K562 (cell line): ENCODE results near the gene TBC1D5. TPM values are rescaled to one million over a fixed set of nuclear protein-coding genes. Genes with fewer than 3 reads are reported as not detected.

Experiments used
- ATAC-seq: fragments of 200-7000 bp; cut with Tn5 transposase; 3 replicates; pipeline ENCODE4 v1.9.1; 2020; ENCODE audit warnings: moderate library complexity
- BruUV-seq: library from RNA; stranded (reverse); fragments of 400-500 nt; replicated peaks from 2 replicates; lab custom pipeline; 2021; lab: Mats Ljungman, UMichigan
- CTCF ChIA-PET: fragments of 300-600 bp; formaldehyde crosslinking; extraction: SDS; loops from one replicate; lab custom pipeline; 2021; ENCODE audit warnings: low intra/inter-chr PET ratio; lab: Yijun Ruan, JAX
- POLR2A ChIA-PET: fragments of 300-600, 350-650 bp; sonication (Branson Sonifier 250); formaldehyde crosslinking; extraction: SDS; loops from one replicate; lab custom pipeline; 2021; ENCODE audit warnings: antibody characterized with exemption, inconsistent platforms; lab: Yijun Ruan, JAX
- DNase-seq, 4 experiments: peaks; one replicate each; pipeline versions ENCODE4 v3.0.0 to v3.0.0-alpha.2; 2011 to 2018; ENCODE audit warnings: low spot score in 3 of 4, mixed read lengths in 3 of 4; ENCODE audit errors: extremely low read depth in 1 of 4
- FAIRE-seq: peaks from 2 replicates; lab custom pipeline; 2011; peaks lifted over from hg19 to GRCh38; lab: Jason Lieb, UNC
- H2AFZ ChIP-seq: 2 replicates; pipeline ENCODE4 v1.6.0; 2011; ENCODE audit warnings: low read depth, low read length, control low read depth, inconsistent platforms
- H3K27ac ChIP-seq: fragments of 200-600 bp; 3 replicates; pipeline ENCODE4 v1.8.0; 2011; ENCODE audit warnings: low read depth, mild to moderate bottlenecking, control low read depth, inconsistent platforms, low read length, moderate library complexity, mixed read lengths; ENCODE audit errors: extremely low read depth
- H3K27me3 ChIP-seq, 2 experiments: fragments of 300-600 bp in 1 of 2; 2 replicates in 1 of 2; 3 replicates in 1 of 2; pipeline versions ENCODE4 v1.6.0 to v1.8.0; 2011; ENCODE audit warnings: inconsistent platforms in 2 of 2, low read length in 2 of 2, mild to moderate bottlenecking in 1 of 2, mixed read lengths in 1 of 2, moderate library complexity in 1 of 2; ENCODE audit not compliant: control insufficient read depth in 2 of 2, insufficient read depth in 2 of 2
- H3K36me3 ChIP-seq: fragments of 300-600 bp; 3 replicates; pipeline ENCODE4 v1.8.0; 2011; ENCODE audit warnings: mild to moderate bottlenecking, low read length, inconsistent platforms; ENCODE audit not compliant: control insufficient read depth, insufficient read depth
- H3K4me1 ChIP-seq, 2 experiments: fragments of 200-600 bp in 1 of 2; replicated peaks in 1 of 2; 2 replicates in 1 of 2; 3 replicates in 1 of 2; pipeline versions ENCODE4 v1.5.1 to v1.8.0; 2011; ENCODE audit warnings: inconsistent platforms in 2 of 2, low read length in 2 of 2, mild to moderate bottlenecking in 1 of 2, mixed read lengths in 1 of 2, moderate library complexity in 1 of 2; ENCODE audit not compliant: control insufficient read depth in 2 of 2, insufficient read depth in 2 of 2
- H3K4me2 ChIP-seq: 2 replicates; pipeline ENCODE4 v1.6.1; 2011; ENCODE audit warnings: low read length, control low read depth, inconsistent platforms, mixed read lengths; ENCODE audit not compliant: insufficient read depth
- H3K4me3 ChIP-seq: fragments of 200-600 bp; sonication (generic), shearing (Covaris generic); 2 replicates; pipeline ENCODE4 v1.5.1; 2016; ENCODE audit warnings: control low read depth, inconsistent platforms
- H3K79me2 ChIP-seq: fragments of 200-600 bp; 3 replicates; pipeline ENCODE4 v1.8.0; 2011; ENCODE audit warnings: low read length, inconsistent platforms; ENCODE audit not compliant: control insufficient read depth, insufficient read depth
- H3K9ac ChIP-seq, 2 experiments: 2 replicates each; pipeline versions ENCODE4 v1.6.0 to v1.6.1; 2011; ENCODE audit warnings: low read depth in 2 of 2, low read length in 2 of 2, control low read depth in 1 of 2, inconsistent platforms in 1 of 2, mild to moderate bottlenecking in 1 of 2, mixed read lengths in 1 of 2; ENCODE audit not compliant: insufficient read depth in 1 of 2
- H3K9me1 ChIP-seq: one replicate; pipeline ENCODE4 v1.6.0; 2011; ENCODE audit warnings: inconsistent platforms, mild to moderate bottlenecking, low read length, moderate library complexity; ENCODE audit not compliant: control insufficient read depth, insufficient read depth
- H3K9me3 ChIP-seq: replicated peaks from 2 replicates; pipeline ENCODE4 v1.5.1; 2011; ENCODE audit warnings: low read depth, low read length, inconsistent platforms; ENCODE audit not compliant: control insufficient read depth, insufficient read depth
- H4K20me1 ChIP-seq: replicated peaks from 2 replicates; pipeline ENCODE4 v1.6.1; 2011; ENCODE audit warnings: low read length, inconsistent platforms, mixed read lengths; ENCODE audit not compliant: control insufficient read depth, insufficient read depth
- ELF4 ChIP-seq: fragments of 450-650 bp; formaldehyde crosslinking; IDR thresholded peaks from 2 replicates; pipeline ENCODE4 v1.4.0; 2022; ENCODE audit warnings: missing genetic modification characterization
- FOXM1 ChIP-seq, 2 experiments: fragments of 450-650 bp in 1 of 2; sonication (generic) in 1 of 2; formaldehyde crosslinking in 1 of 2; IDR thresholded peaks; 2 replicates each; pipeline versions ENCODE4 v1.6.1 to v1.9.0; 2017 to 2022; ENCODE audit warnings: low read depth in 2 of 2, mild to moderate bottlenecking in 2 of 2, missing genetic modification reagents in 1 of 2, moderate library complexity in 1 of 2
- HNRNPH1 ChIP-seq: fragments of 200-400 bp; formaldehyde crosslinking; optimal IDR thresholded peaks from 2 replicates; pipeline ENCODE3; 2017; ENCODE audit warnings: low read depth, mild to moderate bottlenecking, low read length, moderate library complexity
- LARP7 ChIP-seq: fragments of 450-650 bp; IDR thresholded peaks from 2 replicates; pipeline ENCODE4 v1.6.1; 2016
- PURB ChIP-seq: sonication (generic); formaldehyde crosslinking; IDR thresholded peaks from 2 replicates; pipeline ENCODE4 v1.9.0; 2021; ENCODE audit warnings: low read depth, mild to moderate bottlenecking, missing genetic modification reagents
- WGBS: fragments of 100-300 bp; shearing (Covaris generic); methylation state at CpG from one replicate; pipeline ENCODE4 v1.1.6; 2016; ENCODE audit warnings: low coverage, mixed read lengths; ENCODE audit not compliant: insufficient coverage; ENCODE audit errors: missing lambda C conversion rate; 5-methylcytosine and 5-hydroxymethylcytosine counted together
- in situ Hi-C: fragments of 300-500 bp; cut with MboI; formaldehyde crosslinking; loops from 4 replicates; pipeline ENCODE4 v1.15.0; 2018; ENCODE audit warnings: inconsistent platforms, mixed read lengths
- intact Hi-C: fragments of 100-400 bp; cut with micrococcal nuclease; formaldehyde crosslinking; loops from 2 replicates; pipeline ENCODE4 v1.14.2; 2022
- polyA plus RNA-seq, 8 experiments: library from polyadenylated mRNA; depleted of rRNA in 4 of 8; stranded (reverse) in 5 of 8; unstranded in 3 of 8; fragments of >200 nt; fragmentation: Nextera tagmentation in 2 of 8; fragmentation: Illumina TruSeq in 1 of 8; extraction: Ambion mirVana in 2 of 8; extraction: Trizol in 1 of 8; gene quantifications; 2 replicates each; pipeline versions ENCODE4 v1.2.1 to v1.2.3, GENCODE V29; 2011 to 2014; ENCODE audit warnings: inconsistent platforms in 1 of 8, missing spikeins in 1 of 8
- total RNA-seq, 7 experiments: library from RNA; depleted of rRNA in 6 of 7; stranded (reverse); fragments of >200 nt in 6 of 7; fragmentation: Illumina TruSeq in 2 of 7; extraction: Trizol in 2 of 7; gene quantifications; 2 replicates each; pipeline versions ENCODE4 v1.2.1 to v1.2.3, GENCODE V29; 2011 to 2021; ENCODE audit warnings: low replicate concordance in 1 of 7
- TF ChIP-seq, protein P1 (sequence below): fragments of 450-650 bp; conservative IDR thresholded peaks from 2 replicates; pipeline ENCODE4 v1.6.1; 2016; ENCODE audit warnings: missing genetic modification characterization, low read depth, mild to moderate bottlenecking, missing compliant biosample characterization, moderate library complexity
- TF ChIP-seq, protein P2 (sequence below): fragments of 450-650 bp; formaldehyde crosslinking; IDR thresholded peaks from 2 replicates; pipeline ENCODE4 v1.4.0; 2020; ENCODE audit warnings: mild to moderate bottlenecking, mixed read lengths
- TF ChIP-seq, protein P3 (sequence below): sonication (generic); formaldehyde crosslinking; IDR thresholded peaks from 2 replicates; pipeline ENCODE4 v1.4.0; 2020; ENCODE audit warnings: mild to moderate bottlenecking, missing genetic modification reagents

The TBC1D5 gene
- total and polyA plus RNA-seq, 9 of the 15 experiments (the other 6 are each of a cell fraction or from before 2014, with no cell fraction given), result 2.9 to 38.1 (median 25.6) TPM

DNA sequence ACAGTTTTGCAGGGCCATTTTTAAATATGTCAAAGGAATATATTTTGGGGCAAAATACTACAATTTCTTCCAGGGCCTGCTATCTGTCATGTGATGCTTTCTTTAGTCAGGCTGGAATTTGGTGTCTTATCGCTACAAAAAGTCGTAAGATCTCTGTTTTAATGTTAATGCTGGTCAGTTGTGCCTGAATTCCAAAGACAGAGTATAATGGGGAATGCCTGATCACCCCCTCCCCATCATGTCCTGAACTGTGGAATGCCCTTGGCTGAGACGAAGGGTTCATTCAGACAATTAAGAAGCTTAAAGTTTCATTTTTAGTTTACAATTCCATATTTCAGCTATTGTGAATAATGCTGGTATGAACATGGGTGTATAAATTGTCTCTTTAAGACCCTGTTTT lies 203.0 kb downstream of the TBC1D5 start:
- Histone ChIP-seq H3K79me2 (no peaks in the 10 kb centered on the region), H3K27me3 (no peaks in the 10 kb centered on the region), H3K4me2 (no peak overlapping the region), H3K9ac (no peak overlapping the region), H3K36me3 (no peaks in the 10 kb centered on the region), H2AFZ (no peak overlapping the region), H3K27ac (no peak overlapping the region), H3K9me3 (no peaks in the 10 kb centered on the region), H3K4me3 (no peak overlapping the region), H4K20me1 (no peaks in the 10 kb centered on the region), H3K4me1 (no peaks in the 10 kb centered on the region), H3K9me1 (no peaks in the 10 kb centered on the region)
- FAIRE-seq (no peak), DNase-seq (no peak), ATAC-seq (no peak)
- no TSS peak for BruUV-seq
- TF ChIP-seq HNRNPH1 (no peak), LARP7 (no peak), PURB (CRISPR knock-in tag) (no peak), ELF4 (CRISPR knock-in tag) (no peak), FOXM1 (IDR thresholded peaks at IDR 0.05; ENCODE audit: low read depth) (no peak), FOXM1 (CRISPR knock-in tag; IDR thresholded peaks at IDR 0.05; ENCODE audit: low read depth) (no peak)
- TF ChIP-seq, protein P1, sequence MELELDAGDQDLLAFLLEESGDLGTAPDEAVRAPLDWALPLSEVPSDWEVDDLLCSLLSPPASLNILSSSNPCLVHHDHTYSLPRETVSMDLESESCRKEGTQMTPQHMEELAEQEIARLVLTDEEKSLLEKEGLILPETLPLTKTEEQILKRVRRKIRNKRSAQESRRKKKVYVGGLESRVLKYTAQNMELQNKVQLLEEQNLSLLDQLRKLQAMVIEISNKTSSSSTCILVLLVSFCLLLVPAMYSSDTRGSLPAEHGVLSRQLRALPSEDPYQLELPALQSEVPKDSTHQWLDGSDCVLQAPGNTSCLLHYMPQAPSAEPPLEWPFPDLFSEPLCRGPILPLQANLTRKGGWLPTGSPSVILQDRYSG (tag), result no peak
- TF ChIP-seq, protein P2, sequence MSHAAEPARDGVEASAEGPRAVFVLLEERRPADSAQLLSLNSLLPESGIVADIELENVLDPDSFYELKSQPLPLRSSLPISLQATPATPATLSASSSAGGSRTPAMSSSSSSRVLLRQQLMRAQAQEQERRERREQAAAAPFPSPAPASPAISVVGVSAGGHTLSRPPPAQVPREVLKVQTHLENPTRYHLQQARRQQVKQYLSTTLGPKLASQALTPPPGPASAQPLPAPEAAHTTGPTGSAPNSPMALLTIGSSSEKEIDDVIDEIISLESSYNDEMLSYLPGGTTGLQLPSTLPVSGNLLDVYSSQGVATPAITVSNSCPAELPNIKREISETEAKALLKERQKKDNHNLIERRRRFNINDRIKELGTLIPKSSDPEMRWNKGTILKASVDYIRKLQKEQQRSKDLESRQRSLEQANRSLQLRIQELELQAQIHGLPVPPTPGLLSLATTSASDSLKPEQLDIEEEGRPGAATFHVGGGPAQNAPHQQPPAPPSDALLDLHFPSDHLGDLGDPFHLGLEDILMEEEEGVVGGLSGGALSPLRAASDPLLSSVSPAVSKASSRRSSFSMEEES (CRISPR knock-in tag), result peak; percentile 35; the same call in 1 of the 2 replicates
- TF ChIP-seq, protein P3, sequence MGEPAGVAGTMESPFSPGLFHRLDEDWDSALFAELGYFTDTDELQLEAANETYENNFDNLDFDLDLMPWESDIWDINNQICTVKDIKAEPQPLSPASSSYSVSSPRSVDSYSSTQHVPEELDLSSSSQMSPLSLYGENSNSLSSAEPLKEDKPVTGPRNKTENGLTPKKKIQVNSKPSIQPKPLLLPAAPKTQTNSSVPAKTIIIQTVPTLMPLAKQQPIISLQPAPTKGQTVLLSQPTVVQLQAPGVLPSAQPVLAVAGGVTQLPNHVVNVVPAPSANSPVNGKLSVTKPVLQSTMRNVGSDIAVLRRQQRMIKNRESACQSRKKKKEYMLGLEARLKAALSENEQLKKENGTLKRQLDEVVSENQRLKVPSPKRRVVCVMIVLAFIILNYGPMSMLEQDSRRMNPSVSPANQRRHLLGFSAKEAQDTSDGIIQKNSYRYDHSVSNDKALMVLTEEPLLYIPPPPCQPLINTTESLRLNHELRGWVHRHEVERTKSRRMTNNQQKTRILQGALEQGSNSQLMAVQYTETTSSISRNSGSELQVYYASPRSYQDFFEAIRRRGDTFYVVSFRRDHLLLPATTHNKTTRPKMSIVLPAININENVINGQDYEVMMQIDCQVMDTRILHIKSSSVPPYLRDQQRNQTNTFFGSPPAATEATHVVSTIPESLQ (CRISPR knock-in tag), result no peak
- intact Hi-C loops (no loop called here), in situ Hi-C loops (no loop called here)
- ChIA-PET POLR2A (no interaction called here), CTCF (no interaction called here)
- WGBS, result 81% methylated on average over 3 of the region's 3 CpGs
